Breast epithelium (tissue), 3 donors: ENCODE measurements around the gene EME2.

Experiments used
- CTCF ChIP-seq, 3 donors: fragments of 450-650 bp; IDR thresholded peaks; one replicate each; pipeline ENCODE4 v1.5.1; 2016 to 2017; ENCODE audit warnings: antibody characterized with exemption in 3 of 3, mild to moderate bottlenecking in 3 of 3, moderate library complexity in 3 of 3
- POLR2A ChIP-seq: fragments of 450-650 bp; IDR thresholded peaks from one replicate; pipeline ENCODE4 v1.6.1; 2016; ENCODE audit warnings: antibody characterized with exemption, mild to moderate bottlenecking, moderate library complexity
- POLR2AphosphoS5 ChIP-seq, 3 donors: sonication (generic); formaldehyde crosslinking; IDR thresholded peaks; one replicate each; pipeline ENCODE4 v1.6.1; 2017; ENCODE audit warnings: antibody characterized with exemption in 3 of 3

DNA sequence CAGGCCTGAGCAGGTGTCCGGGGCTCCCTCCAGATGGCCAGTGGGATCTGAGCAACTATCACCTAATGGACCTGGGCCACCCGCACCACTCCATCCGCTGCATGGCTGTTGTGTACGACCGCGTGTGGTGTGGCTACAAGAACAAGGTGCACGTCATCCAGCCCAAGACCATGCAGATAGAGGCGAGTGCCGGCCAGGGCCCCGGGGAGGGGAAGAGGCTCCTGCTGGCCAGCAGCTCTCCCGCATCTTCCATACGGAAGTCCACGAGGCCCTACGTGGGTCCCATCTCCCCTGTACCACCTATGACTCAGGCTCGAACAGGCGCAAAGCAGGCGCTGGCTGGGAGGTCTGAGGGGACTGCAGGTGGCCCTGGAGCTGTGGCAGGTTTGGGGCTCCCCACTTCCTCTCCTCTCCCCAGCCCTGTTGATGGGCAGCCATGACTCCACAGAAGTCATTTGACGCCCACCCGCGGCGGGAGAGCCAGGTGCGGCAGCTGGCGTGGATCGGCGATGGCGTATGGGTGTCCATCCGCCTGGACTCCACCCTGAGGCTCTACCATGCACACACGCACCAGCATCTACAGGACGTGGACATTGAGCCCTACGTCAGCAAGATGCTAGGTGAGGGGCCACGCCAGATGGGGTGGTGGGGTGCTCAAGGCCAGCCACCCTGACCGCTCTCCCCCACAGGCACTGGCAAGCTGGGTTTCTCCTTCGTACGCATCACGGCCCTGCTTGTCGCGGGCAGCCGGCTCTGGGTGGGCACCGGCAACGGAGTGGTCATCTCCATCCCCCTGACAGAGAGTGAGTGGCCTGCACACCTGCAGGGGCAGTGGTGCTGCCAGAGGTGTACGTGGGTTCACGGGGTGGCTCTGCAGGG lies 5.3 kb upstream of the EME2 start:
- no peak for TF ChIP-seq CTCF (IDR thresholded peaks at IDR 0.05)
- no peak for TF ChIP-seq POLR2A
- no peak for TF ChIP-seq POLR2AphosphoS5 (IDR thresholded peaks at IDR 0.05)
